ENCODE measurements around the gene SP2.

The SP2 gene

GRCh38 chr17:47882247-47882646 lies 13.8 kb upstream of the SP2 start:
- no peaks in the 10 kb centered on the region for H4K20me1 ChIP-seq (ENCODE audit: insufficient read depth)
- H3K4me3 ChIP-seq (IDR thresholded peaks at IDR 0.05; ENCODE audit: insufficient read depth, low read depth, low read length) = no peak overlapping the region
- H3K27me3 ChIP-seq (ENCODE audit: insufficient read depth, low read depth) = peaks cover 59% of the 10 kb centered on the region
- no peak overlapping the region for H3K9ac ChIP-seq
- no peaks in the 10 kb centered on the region for H3K4me1 ChIP-seq (ENCODE audit: low read depth, poor library complexity, severe bottlenecking)
- H3K27ac ChIP-seq = no peak overlapping the region
- no peak overlapping the region for H3K4me2 ChIP-seq
- no peaks in the 10 kb centered on the region for H3K79me2 ChIP-seq (ENCODE audit: insufficient read depth, low read depth)
- TF ChIP-seq CTCF (conservative IDR thresholded peaks at IDR 0.05; ENCODE audit: low read depth, low read length) = no peak
- no peaks in the 10 kb centered on the region for H3K36me3 ChIP-seq (ENCODE audit: insufficient read depth)
- H2AFZ ChIP-seq (ENCODE audit: low read depth) = no peak overlapping the region

DNA sequence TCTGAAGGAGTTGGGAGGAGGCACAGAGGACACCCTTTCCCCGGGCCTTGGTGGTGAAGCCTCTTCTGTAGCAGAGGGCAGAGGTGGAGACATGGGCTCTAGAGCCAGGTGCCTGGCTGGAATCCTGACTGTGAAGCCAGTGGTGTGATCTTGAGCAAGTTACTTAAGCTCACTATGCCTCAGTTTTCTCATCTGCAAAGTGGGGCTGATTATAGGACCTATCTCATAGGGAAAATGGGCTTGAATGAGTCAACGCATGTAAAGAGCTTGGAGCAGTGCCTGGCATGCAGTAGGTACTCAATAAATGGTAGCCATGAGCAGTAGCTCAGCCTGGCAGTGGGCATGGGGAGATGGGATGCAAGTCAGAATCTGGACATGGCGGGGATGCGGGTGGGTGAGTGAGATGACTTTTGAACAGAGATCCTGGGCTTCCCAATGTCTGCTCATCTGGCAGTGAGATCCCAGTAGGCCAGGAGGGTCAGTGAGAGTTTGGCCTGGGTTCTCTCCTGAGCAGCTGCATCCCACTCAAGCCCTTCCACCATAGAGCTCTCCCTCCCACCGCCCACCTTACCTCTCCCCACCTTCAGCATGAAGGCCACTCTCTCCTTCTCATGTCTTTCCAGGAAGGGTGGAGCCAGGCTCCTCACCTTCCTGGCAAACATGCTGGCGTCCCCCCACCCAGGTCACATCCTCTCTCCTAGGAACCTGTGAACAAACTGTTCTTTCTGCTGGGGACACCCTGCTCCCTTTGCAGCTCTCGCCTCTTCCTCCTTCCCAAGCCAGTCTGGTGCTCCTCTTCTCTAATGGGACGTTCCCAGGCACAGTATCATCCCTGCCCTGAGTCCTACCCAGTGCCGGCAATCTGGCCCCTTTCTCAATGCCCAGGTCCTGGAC lies 13.1 kb upstream of the SP2 start:
- H3K9ac ChIP-seq = no peak overlapping the region
- H3K4me2 ChIP-seq = no peak overlapping the region
- H3K4me3 ChIP-seq (IDR thresholded peaks at IDR 0.05; ENCODE audit: insufficient read depth, low read depth, low read length) = no peak overlapping the region
- peaks cover 52% of the 10 kb centered on the region for H3K27me3 ChIP-seq (ENCODE audit: insufficient read depth, low read depth)
- no peaks in the 10 kb centered on the region for H3K79me2 ChIP-seq (ENCODE audit: insufficient read depth, low read depth)
- H3K27ac ChIP-seq = no peak overlapping the region
- no peaks in the 10 kb centered on the region for H3K36me3 ChIP-seq (ENCODE audit: insufficient read depth)
- H4K20me1 ChIP-seq (ENCODE audit: insufficient read depth) = no peaks in the 10 kb centered on the region
- H2AFZ ChIP-seq (ENCODE audit: low read depth) = no peak overlapping the region
- H3K4me1 ChIP-seq (ENCODE audit: low read depth, poor library complexity, severe bottlenecking) = no peaks in the 10 kb centered on the region
- no peak for TF ChIP-seq CTCF (conservative IDR thresholded peaks at IDR 0.05; ENCODE audit: low read depth, low read length)

- H3K9ac ChIP-seq = no peak overlapping the region
- no peaks in the 10 kb centered on the region for H4K20me1 ChIP-seq (ENCODE audit: insufficient read depth)
- no peak overlapping the region for H3K27ac ChIP-seq
- TF ChIP-seq CTCF (conservative IDR thresholded peaks at IDR 0.05; ENCODE audit: low read depth, low read length) = no peak
- H3K79me2 ChIP-seq (ENCODE audit: insufficient read depth, low read depth) = no peaks in the 10 kb centered on the region
- H3K27me3 ChIP-seq (ENCODE audit: insufficient read depth, low read depth) = peaks cover 44% of the 10 kb centered on the region
- no peak overlapping the region for H2AFZ ChIP-seq (ENCODE audit: low read depth)
- H3K36me3 ChIP-seq (ENCODE audit: insufficient read depth) = no peaks in the 10 kb centered on the region
- no peak overlapping the region for H3K4me2 ChIP-seq
- no peak overlapping the region for H3K4me3 ChIP-seq (IDR thresholded peaks at IDR 0.05; ENCODE audit: insufficient read depth, low read depth, low read length)
- no peaks in the 10 kb centered on the region for H3K4me1 ChIP-seq (ENCODE audit: low read depth, poor library complexity, severe bottlenecking)
Observed at GRCh38 chr17:47883589-47884426, 12.2 kb upstream of the SP2 start.

GRCh38 chr17:47884427-47884740 lies 11.7 kb upstream of the SP2 start:
- Histone ChIP-seq H3K79me2 (ENCODE audit: insufficient read depth, low read depth) (no peaks in the 10 kb centered on the region), H2AFZ (ENCODE audit: low read depth) (no peak overlapping the region), H3K27ac (no peak overlapping the region), H3K4me3 (IDR thresholded peaks at IDR 0.05; ENCODE audit: insufficient read depth, low read depth, low read length) (no peak overlapping the region), H3K27me3 (ENCODE audit: insufficient read depth, low read depth) (peaks cover 38% of the 10 kb centered on the region), H4K20me1 (ENCODE audit: insufficient read depth) (no peaks in the 10 kb centered on the region), H3K4me1 (ENCODE audit: low read depth, poor library complexity, severe bottlenecking) (no peaks in the 10 kb centered on the region), H3K9ac (no peak overlapping the region), H3K36me3 (ENCODE audit: insufficient read depth) (no peaks in the 10 kb centered on the region), H3K4me2 (no peak overlapping the region)
- TF ChIP-seq CTCF (conservative IDR thresholded peaks at IDR 0.05; ENCODE audit: low read depth, low read length) = no peak

Measured in KMS-11 (cell line).